ENCODE data around the gene PTPRF.
A peak's percentile ranks its signal among the peaks of the same experiment; 100 is the strongest.
"Not testable (repeated sequence)": the region's sequence is repeated elsewhere in the genome, so short reads cannot be mapped to it uniquely, and the experiment has no call there.

Gene PTPRF

GRCh38 chr1:43546388-43547100, 15.9 kb downstream of the PTPRF start:
- Histone ChIP-seq H3K9me3 (ENCODE audit: severe bottlenecking) (no peaks in the 10 kb centered on the region), H3K4me3 (ENCODE audit: severe bottlenecking) (no peak overlapping the region), H3K27ac (ENCODE audit: poor library complexity, severe bottlenecking) (peak overlapping the region; percentile 74), H3K27me3 (ENCODE audit: insufficient read depth, poor library complexity, severe bottlenecking) (no peaks in the 10 kb centered on the region), H3K36me3 (ENCODE audit: low read depth) (peaks cover 80% of the 10 kb centered on the region), H3K4me1 (ENCODE audit: insufficient read depth, poor library complexity, severe bottlenecking) (peaks cover 56% of the 10 kb centered on the region)
- TF ChIP-seq CTCF (IDR thresholded peaks at IDR 0.05; ENCODE audit: poor library complexity, severe bottlenecking) = no peak
- no peak for DNase-seq (ENCODE audit: low spot score)
- ATAC-seq (ENCODE audit: low read depth) = no peak

- H3K27me3 ChIP-seq (ENCODE audit: insufficient read depth, poor library complexity, severe bottlenecking) = no peaks in the 10 kb centered on the region
- no peaks in the 10 kb centered on the region for H3K9me3 ChIP-seq (ENCODE audit: severe bottlenecking)
- TF ChIP-seq CTCF (IDR thresholded peaks at IDR 0.05; ENCODE audit: poor library complexity, severe bottlenecking) = no peak
- DNase-seq (ENCODE audit: low spot score) (no peak), ATAC-seq (ENCODE audit: low read depth) (no peak)
- peak overlapping the region; percentile 74 for H3K27ac ChIP-seq (ENCODE audit: poor library complexity, severe bottlenecking)
- H3K4me1 ChIP-seq (ENCODE audit: insufficient read depth, poor library complexity, severe bottlenecking) = peaks cover 61% of the 10 kb centered on the region
- peaks cover 80% of the 10 kb centered on the region for H3K36me3 ChIP-seq (ENCODE audit: low read depth)
- H3K4me3 ChIP-seq (ENCODE audit: severe bottlenecking) = no peak overlapping the region
Observed at GRCh38 chr1:43547538-43548072, 16.9 kb downstream of the PTPRF start.

GRCh38 chr1:43548285-43549271, 17.9 kb downstream of the PTPRF start:
- Histone ChIP-seq H3K9me3 (ENCODE audit: severe bottlenecking) (no peaks in the 10 kb centered on the region), H3K36me3 (ENCODE audit: low read depth) (peaks cover 80% of the 10 kb centered on the region), H3K27me3 (ENCODE audit: insufficient read depth, poor library complexity, severe bottlenecking) (no peaks in the 10 kb centered on the region), H3K27ac (ENCODE audit: poor library complexity, severe bottlenecking) (peak overlapping the region; percentile 74), H3K4me3 (ENCODE audit: severe bottlenecking) (no peak overlapping the region), H3K4me1 (ENCODE audit: insufficient read depth, poor library complexity, severe bottlenecking) (peaks cover 64% of the 10 kb centered on the region)
- DNase-seq (ENCODE audit: low spot score) (no peak), ATAC-seq (ENCODE audit: low read depth) (peak; percentile 39)
- TF ChIP-seq CTCF (IDR thresholded peaks at IDR 0.05; ENCODE audit: poor library complexity, severe bottlenecking) = no peak

GRCh38 chr1:43549394-43549793, 18.7 kb downstream of the PTPRF start:
- peaks cover 81% of the 10 kb centered on the region for H3K36me3 ChIP-seq (ENCODE audit: low read depth)
- H3K27me3 ChIP-seq (ENCODE audit: insufficient read depth, poor library complexity, severe bottlenecking); DNase-seq (ENCODE audit: low spot score); H3K4me3 ChIP-seq (ENCODE audit: severe bottlenecking); ATAC-seq (ENCODE audit: low read depth); H3K9me3 ChIP-seq (ENCODE audit: severe bottlenecking): not testable (repeated sequence)
- peak overlapping the region; percentile 74 for H3K27ac ChIP-seq (ENCODE audit: poor library complexity, severe bottlenecking)
- peaks cover 64% of the 10 kb centered on the region for H3K4me1 ChIP-seq (ENCODE audit: insufficient read depth, poor library complexity, severe bottlenecking)

- peak; percentile 81 for ATAC-seq (ENCODE audit: low read depth)
- DNase-seq (ENCODE audit: low spot score) = peak; percentile 97
- Histone ChIP-seq H3K27ac (ENCODE audit: poor library complexity, severe bottlenecking) (peak overlapping the region; percentile 74), H3K9me3 (ENCODE audit: severe bottlenecking) (no peaks in the 10 kb centered on the region), H3K27me3 (ENCODE audit: insufficient read depth, poor library complexity, severe bottlenecking) (no peaks in the 10 kb centered on the region), H3K36me3 (ENCODE audit: low read depth) (peaks cover 81% of the 10 kb centered on the region), H3K4me3 (ENCODE audit: severe bottlenecking) (peak overlapping the region; percentile 17), H3K4me1 (ENCODE audit: insufficient read depth, poor library complexity, severe bottlenecking) (peaks cover 64% of the 10 kb centered on the region)
- no peak for TF ChIP-seq CTCF (IDR thresholded peaks at IDR 0.05; ENCODE audit: poor library complexity, severe bottlenecking)
Observed at GRCh38 chr1:43549921-43550597, 19.4 kb downstream of the PTPRF start.

Measured in RWPE2 (cell line).